ENCODE data around the gene ZNF582.
A peak's percentile ranks its signal among the peaks of the same experiment; 100 is the strongest.
"Not testable (repeated sequence)": the region's sequence is repeated elsewhere in the genome, so short reads cannot be mapped to it uniquely, and the experiment has no call there.

ZNF582 gene

GRCh38 chr19:56348289-56348877, 45.0 kb downstream of the ZNF582 start:
- Mint-ChIP-seq H3K27ac (no peak overlapping the region), H3K9me3 (peaks cover 17% of the 10 kb centered on the region), H3K4me3 (no peak overlapping the region), H3K27me3 (ENCODE audit: low read depth) (no peaks in the 10 kb centered on the region), H3K4me1 (no peaks in the 10 kb centered on the region), H3K36me3 (ENCODE audit: low read depth) (no peaks in the 10 kb centered on the region)
- no peak for TF ChIP-seq CTCF (IDR thresholded peaks at IDR 0.05; ENCODE audit: unreplicated experiment in 3 of 3)

GRCh38 chr19:56347163-56347778, 46.1 kb downstream of the ZNF582 start:
- TF ChIP-seq CTCF (IDR thresholded peaks at IDR 0.05; ENCODE audit: unreplicated experiment in 3 of 3): no peak
- peaks cover 8% of the 10 kb centered on the region for H3K27me3 Mint-ChIP-seq (ENCODE audit: low read depth)
- H3K4me1 Mint-ChIP-seq: no peaks in the 10 kb centered on the region
- H3K9me3 Mint-ChIP-seq: peaks cover 24% of the 10 kb centered on the region
- H3K27ac Mint-ChIP-seq: no peak overlapping the region
- H3K4me3 Mint-ChIP-seq: no peak overlapping the region
- no peaks in the 10 kb centered on the region for H3K36me3 Mint-ChIP-seq (ENCODE audit: low read depth)

GRCh38 chr19:56341948-56342347, 51.4 kb downstream of the ZNF582 start:
- no peak for TF ChIP-seq CTCF (IDR thresholded peaks at IDR 0.05; ENCODE audit: unreplicated experiment in 3 of 3)
- no peak overlapping the region for H3K27ac Mint-ChIP-seq
- H3K36me3 Mint-ChIP-seq (ENCODE audit: low read depth): no peaks in the 10 kb centered on the region
- peaks cover 48% of the 10 kb centered on the region for H3K9me3 Mint-ChIP-seq
- H3K4me1 Mint-ChIP-seq: no peaks in the 10 kb centered on the region
- peaks cover 8% of the 10 kb centered on the region for H3K27me3 Mint-ChIP-seq (ENCODE audit: low read depth)
- no peak overlapping the region for H3K4me3 Mint-ChIP-seq

- not testable (repeated sequence) for H3K4me3 Mint-ChIP-seq; H3K4me1 Mint-ChIP-seq; H3K36me3 Mint-ChIP-seq (ENCODE audit: low read depth); H3K27me3 Mint-ChIP-seq (ENCODE audit: low read depth); H3K27ac Mint-ChIP-seq
- peaks cover 51% of the 10 kb centered on the region for H3K9me3 Mint-ChIP-seq
Observed at GRCh38 chr19:56339031-56339430, 54.3 kb downstream of the ZNF582 start.

GRCh38 chr19:56337077-56337476, 56.3 kb downstream of the ZNF582 start:
- peaks cover 47% of the 10 kb centered on the region for H3K9me3 Mint-ChIP-seq
- not testable (repeated sequence) for H3K4me1 Mint-ChIP-seq; H3K4me3 Mint-ChIP-seq; H3K27ac Mint-ChIP-seq; H3K36me3 Mint-ChIP-seq (ENCODE audit: low read depth); H3K27me3 Mint-ChIP-seq (ENCODE audit: low read depth)

GRCh38 chr19:56335371-56335770, 58.0 kb downstream of the ZNF582 start:
- peaks cover 44% of the 10 kb centered on the region for H3K9me3 Mint-ChIP-seq
- not testable (repeated sequence) for H3K27me3 Mint-ChIP-seq (ENCODE audit: low read depth); H3K4me1 Mint-ChIP-seq; H3K4me3 Mint-ChIP-seq; H3K27ac Mint-ChIP-seq; H3K36me3 Mint-ChIP-seq (ENCODE audit: low read depth)

GRCh38 chr19:56333506-56333905, 59.8 kb downstream of the ZNF582 start:
- TF ChIP-seq CTCF (IDR thresholded peaks at IDR 0.05; ENCODE audit: unreplicated experiment in 3 of 3): peak; percentile 44 to 74 (median 63)
- Mint-ChIP-seq H3K4me3 (no peak overlapping the region), H3K4me1 (no peaks in the 10 kb centered on the region), H3K9me3 (peaks cover 39% of the 10 kb centered on the region), H3K27ac (no peak overlapping the region), H3K27me3 (ENCODE audit: low read depth) (peaks cover 3% of the 10 kb centered on the region), H3K36me3 (ENCODE audit: low read depth) (no peaks in the 10 kb centered on the region)
